T-cell (primary cell): ENCODE measurements around the gene LDLRAD4. TPM values are rescaled to one million over a fixed set of nuclear protein-coding genes. Genes with fewer than 3 reads are reported as not detected.
A peak's percentile ranks its signal among the peaks of the same experiment; 100 is the strongest.

ENCODE experiments used
- ATAC-seq, 4 experiments: fragments of 200-7000 bp in 3 of 4; fragments of 150-1000 bp in 1 of 4; cut with Tn5 transposase; replicated peaks in 1 of 4; 1 replicate in 3 of 4; 2 replicates in 1 of 4; pipeline ENCODE4 v1.10.0; 2021; ENCODE audit warnings: moderate library complexity in 3 of 4, mild to moderate bottlenecking in 2 of 4, moderate number of reproducible peaks in 1 of 4
- CTCF ChIA-PET, 2 donors: fragments of 300-600 bp; sonication (Branson Sonifier 250); formaldehyde crosslinking; loops; one replicate each; lab custom pipeline; 2022; ENCODE audit warnings: antibody characterized with exemption in 2 of 2; lab: Charles Lee
- POLR2A ChIA-PET, 2 donors: fragments of 300-600 bp; sonication (Branson Sonifier 250); formaldehyde crosslinking; loops; one replicate each; lab custom pipeline; 2022; ENCODE audit warnings: antibody characterized with exemption in 2 of 2; lab: Charles Lee
- DNase-seq, 35 experiments: peaks; one replicate each; pipeline versions ENCODE4 v3.0.0 to v3.0.0-alpha.2; 2013 to 2023
- H3K27ac ChIP-seq: one replicate; pipeline ENCODE4 v1.5.1; 2013; ENCODE audit warnings: low read length
- H3K27me3 ChIP-seq, 2 experiments: replicated peaks in 1 of 2; 1 replicate in 1 of 2; 2 replicates in 1 of 2; pipeline versions ENCODE4 v1.6.1 to v1.7.0; 2013; ENCODE audit warnings: low read length in 1 of 2, mixed read lengths in 1 of 2; ENCODE audit not compliant: control insufficient read depth in 2 of 2, insufficient read depth in 2 of 2; ENCODE audit errors: extremely low read depth in 1 of 2
- H3K36me3 ChIP-seq, 2 donors: 1 replicate in 1 of 2; 2 replicates in 1 of 2; pipeline versions ENCODE4 v1.6.1 to v1.7.0; 2013; ENCODE audit warnings: low read length in 1 of 2; ENCODE audit not compliant: control insufficient read depth in 2 of 2, insufficient read depth in 1 of 2; ENCODE audit errors: extremely low read depth in 1 of 2
- H3K4me1 ChIP-seq, 2 experiments: 1 replicate in 1 of 2; 2 replicates in 1 of 2; pipeline versions ENCODE4 v1.6.1 to v1.7.0; 2013; ENCODE audit warnings: low read length in 2 of 2, mixed read lengths in 1 of 2; ENCODE audit not compliant: insufficient read depth in 2 of 2, control insufficient read depth in 1 of 2; ENCODE audit errors: extremely low read depth in 1 of 2
- H3K4me3 ChIP-seq, 2 donors: 1 replicate in 1 of 2; 2 replicates in 1 of 2; pipeline versions ENCODE4 v1.5.1 to v1.7.0; 2013; ENCODE audit warnings: mild to moderate bottlenecking in 2 of 2, low read length in 1 of 2, moderate library complexity in 1 of 2; ENCODE audit not compliant: control insufficient read depth in 1 of 2; ENCODE audit errors: extremely low read depth in 1 of 2
- H3K9me3 ChIP-seq: 2 replicates; pipeline ENCODE4 v1.7.0; 2013
- H3K27ac Mint-ChIP-seq, 2 donors: one replicate each; pipeline ENCODE4 v1.8.0; 2020 to 2021; ENCODE audit warnings: mild to moderate bottlenecking in 2 of 2, mixed read lengths in 2 of 2
- H3K27me3 Mint-ChIP-seq, 2 donors: one replicate each; pipeline ENCODE4 v1.8.0; 2021 to 2022; ENCODE audit warnings: mixed read lengths in 2 of 2
- H3K36me3 Mint-ChIP-seq: one replicate; pipeline ENCODE4 v1.8.0; 2021; ENCODE audit warnings: mixed read lengths
- H3K4me1 Mint-ChIP-seq, 3 donors: one replicate each; pipeline ENCODE4 v1.8.0; 2020 to 2022; ENCODE audit warnings: mixed read lengths in 3 of 3, mild to moderate bottlenecking in 1 of 3
- H3K4me3 Mint-ChIP-seq, 3 donors: one replicate each; pipeline ENCODE4 v1.8.0; 2020 to 2022; ENCODE audit warnings: mild to moderate bottlenecking in 3 of 3, mixed read lengths in 3 of 3, moderate library complexity in 3 of 3
- H3K9me3 Mint-ChIP-seq, 3 donors: one replicate each; pipeline ENCODE4 v1.8.0; 2020 to 2022; ENCODE audit warnings: mixed read lengths in 3 of 3
- WGBS: methylation state at CpG from one replicate; pipeline ENCODE4 v1.1.5; 2013; ENCODE audit warnings: missing lambda C conversion rate; ENCODE audit not compliant: insufficient coverage; 5-methylcytosine and 5-hydroxymethylcytosine counted together
- total RNA-seq, 35 experiments: library from RNA in 6 of 35; stranded (reverse) in 6 of 35; fragments of 120-200 nt in 1 of 35; gene quantifications; one replicate each; pipeline versions ENCODE4 v1.2.1 to v1.2.4 and lab custom pipeline; 2013 to 2026

The LDLRAD4 gene
- total RNA-seq, 5 donors from 2014 or later (not counting 1 experiment from before 2014, with no cell fraction given) = 57.6 to 80.8 (median 72.4) TPM

- Mint-ChIP-seq H3K27ac (peak overlapping the region in 1 of 2 donors; percentile 71), H3K27me3 (no peaks in the 10 kb centered on the region), H3K9me3 (no peaks in the 10 kb centered on the region), H3K4me3 (no peak overlapping the region), H3K36me3 (peaks cover 23% of the 10 kb centered on the region), H3K4me1 (peaks cover 13 to 16% (median 15%) of the 10 kb centered on the region in 3 donors)
- Histone ChIP-seq H3K27me3 (no peaks in the 10 kb centered on the region), H3K4me3 (no peak overlapping the region), H3K4me1 (peaks cover 0 to 16% of the 10 kb centered on the region in 2 experiments), H3K27ac (no peak overlapping the region), H3K36me3 (peaks cover 0 to 19% of the 10 kb centered on the region in 2 donors), H3K9me3 (no peaks in the 10 kb centered on the region)
- POLR2A ChIA-PET = no interaction called here
- ATAC-seq = no peak
- 71% methylated on average over 9 of the region's 9 CpGs for WGBS
- CTCF ChIA-PET = no interaction called here
- DNase-seq = no peak
Measured at GRCh38 chr18:13628211-13628610, 409.7 kb downstream of the LDLRAD4 start.

- ATAC-seq (peak; percentile 77 to 95 (median 82)), DNase-seq (peak in 27 of 35 experiments; percentile 20 to 72 (median 42))
- Histone ChIP-seq H3K9me3 (no peaks in the 10 kb centered on the region), H3K27me3 (no peaks in the 10 kb centered on the region), H3K4me1 (peaks cover 0 to 16% of the 10 kb centered on the region in 2 experiments), H3K4me3 (no peak overlapping the region), H3K27ac (no peak overlapping the region), H3K36me3 (peaks cover 0 to 5% of the 10 kb centered on the region in 2 donors)
- ChIA-PET CTCF (interaction anchor here (0.7 to 1.3 kb wide), 3 partner anchors 16 to 72 kb away, joined by 3 to 4 read pairs (median 3); no protein-coding TSS in a partner anchor), POLR2A (no interaction called here)
- peaks cover 13 to 16% (median 14%) of the 10 kb centered on the region in 3 donors for H3K4me1 Mint-ChIP-seq
- peaks cover 14% of the 10 kb centered on the region for H3K36me3 Mint-ChIP-seq
- H3K4me3 Mint-ChIP-seq = no peak overlapping the region
- no peak overlapping the region for H3K27ac Mint-ChIP-seq
- 63% methylated on average over 3 of the region's 8 CpGs for WGBS
- no peaks in the 10 kb centered on the region for H3K9me3 Mint-ChIP-seq
- no peaks in the 10 kb centered on the region for H3K27me3 Mint-ChIP-seq
Measured at GRCh38 chr18:13629841-13630715, 411.5 kb downstream of the LDLRAD4 start.

DNA sequence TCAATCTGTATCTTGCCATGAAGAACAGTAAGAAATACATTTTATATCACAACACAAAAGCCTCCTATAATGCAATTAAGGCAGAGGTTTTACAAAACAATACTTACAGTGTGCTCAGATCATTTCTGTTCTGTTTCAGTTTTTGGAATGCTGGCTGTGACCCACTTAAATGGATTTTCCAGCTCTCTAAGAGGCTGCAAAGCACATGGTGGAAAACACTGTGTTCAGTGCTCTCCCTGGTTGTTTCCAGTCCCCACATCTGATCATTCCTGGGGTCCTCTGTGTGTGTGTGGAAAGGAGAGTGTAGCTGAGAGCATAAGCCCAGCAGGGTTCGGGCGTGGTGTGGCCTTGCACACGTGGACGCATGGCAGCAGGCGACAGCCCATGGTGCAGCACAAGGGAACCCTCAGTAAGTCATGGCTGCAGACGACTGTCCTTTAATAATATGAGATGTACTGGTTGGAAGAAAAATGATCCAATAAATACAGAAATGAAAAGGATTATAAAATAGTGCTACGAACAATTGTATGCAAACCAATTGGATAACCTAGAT is 412.2 kb downstream of the LDLRAD4 start:
- H3K4me3 ChIP-seq = no peak overlapping the region
- peaks cover 0 to 5% of the 10 kb centered on the region in 2 donors for H3K36me3 ChIP-seq
- DNase-seq (no peak), ATAC-seq (no peak)
- ChIA-PET CTCF (interaction anchor here (0.7 to 1.3 kb wide), 3 partner anchors 16 to 93 kb away, joined by 3 to 4 read pairs (median 3); no protein-coding TSS in a partner anchor), POLR2A (no interaction called here)
- no peak overlapping the region for H3K4me3 Mint-ChIP-seq
- H3K9me3 Mint-ChIP-seq = no peaks in the 10 kb centered on the region
- H3K27me3 Mint-ChIP-seq = no peaks in the 10 kb centered on the region
- no peaks in the 10 kb centered on the region for H3K27me3 ChIP-seq
- H3K27ac ChIP-seq = no peak overlapping the region
- 100% methylated on average over 3 of the region's 7 CpGs for WGBS
- H3K4me1 ChIP-seq = peaks cover 0 to 13% of the 10 kb centered on the region in 2 experiments
- H3K9me3 ChIP-seq = no peaks in the 10 kb centered on the region
- peaks cover 13 to 15% (median 13%) of the 10 kb centered on the region in 3 donors for H3K4me1 Mint-ChIP-seq
- peaks cover 17% of the 10 kb centered on the region for H3K36me3 Mint-ChIP-seq
- H3K27ac Mint-ChIP-seq = no peak overlapping the region

DNA sequence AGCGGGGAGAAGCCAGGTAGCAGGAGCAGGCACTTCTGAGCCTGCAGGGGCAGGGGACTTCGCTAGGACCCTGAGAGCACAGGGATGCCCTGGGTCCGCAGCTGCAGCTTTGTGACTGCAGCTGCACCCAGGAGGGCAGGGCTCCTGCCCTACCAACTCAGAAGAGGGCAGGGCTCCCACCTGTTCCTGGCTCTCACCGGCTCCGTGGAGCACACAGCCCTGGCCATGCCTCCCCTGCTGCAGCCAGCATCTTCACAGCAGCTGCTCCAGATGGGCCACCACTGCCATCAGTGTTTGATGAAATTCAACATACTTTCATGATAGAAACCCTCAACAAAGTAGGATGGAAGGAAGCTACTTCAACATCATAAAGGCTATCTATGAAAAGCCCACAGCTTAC is 415.1 kb downstream of the LDLRAD4 start:
- H3K27me3 ChIP-seq = no peaks in the 10 kb centered on the region
- H3K27ac ChIP-seq = no peak overlapping the region
- DNase-seq = no peak
- ATAC-seq = no peak
- Mint-ChIP-seq H3K27ac (no peak overlapping the region), H3K36me3 (peaks cover 9% of the 10 kb centered on the region), H3K27me3 (no peaks in the 10 kb centered on the region), H3K9me3 (no peaks in the 10 kb centered on the region), H3K4me3 (no peak overlapping the region), H3K4me1 (peaks cover 6 to 8% (median 6%) of the 10 kb centered on the region in 3 donors)
- H3K36me3 ChIP-seq = peaks cover 0 to 5% of the 10 kb centered on the region in 2 donors
- peaks cover 0 to 6% of the 10 kb centered on the region in 2 experiments for H3K4me1 ChIP-seq
- H3K9me3 ChIP-seq = no peaks in the 10 kb centered on the region
- 86% methylated on average over 5 of the region's 5 CpGs for WGBS
- ChIA-PET POLR2A (interaction anchor here in 1 of 2 donors (0.6 kb wide), 1 partner anchor 1073 kb away, joined by 3 read pairs; no protein-coding TSS in a partner anchor), CTCF (no interaction called here)
- H3K4me3 ChIP-seq = no peak overlapping the region

GRCh38 chr18:13635046-13635445 is 416.5 kb downstream of the LDLRAD4 start:
- Mint-ChIP-seq H3K9me3 (no peaks in the 10 kb centered on the region), H3K4me3 (no peak overlapping the region), H3K27ac (no peak overlapping the region), H3K4me1 (peaks cover 1 to 5% (median 3%) of the 10 kb centered on the region in 3 donors), H3K36me3 (peaks cover 7% of the 10 kb centered on the region), H3K27me3 (no peaks in the 10 kb centered on the region)
- CTCF ChIA-PET = interaction anchor here (0.6 to 0.7 kb wide), 2 partner anchors 49 to 423 kb away, joined by 3 read pairs; no protein-coding TSS in a partner anchor
- no peak for DNase-seq
- Histone ChIP-seq H3K4me3 (no peak overlapping the region), H3K27me3 (no peaks in the 10 kb centered on the region), H3K36me3 (peaks cover 0 to 10% of the 10 kb centered on the region in 2 donors), H3K27ac (no peak overlapping the region), H3K9me3 (no peaks in the 10 kb centered on the region), H3K4me1 (peaks cover 0 to under 1% of the 10 kb centered on the region in 2 experiments)
- WGBS = 100% methylated on average over 4 of the region's 5 CpGs
- no peak for ATAC-seq
- POLR2A ChIA-PET = interaction anchor here in 1 of 2 donors (0.6 kb wide), 1 partner anchor 26 kb away, joined by 3 read pairs; no protein-coding TSS in a partner anchor
